ENCODE data around the gene MAD1L1. TPM values are rescaled to one million over a fixed set of nuclear protein-coding genes. Genes with fewer than 3 reads are reported as not detected.

MAD1L1 gene
- total and polyA plus RNA-seq, 2 of the 13 experiments (the other 11 are each of a cell fraction or from before 2014, with no cell fraction given) = 17.4 to 64.7 TPM

DNA sequence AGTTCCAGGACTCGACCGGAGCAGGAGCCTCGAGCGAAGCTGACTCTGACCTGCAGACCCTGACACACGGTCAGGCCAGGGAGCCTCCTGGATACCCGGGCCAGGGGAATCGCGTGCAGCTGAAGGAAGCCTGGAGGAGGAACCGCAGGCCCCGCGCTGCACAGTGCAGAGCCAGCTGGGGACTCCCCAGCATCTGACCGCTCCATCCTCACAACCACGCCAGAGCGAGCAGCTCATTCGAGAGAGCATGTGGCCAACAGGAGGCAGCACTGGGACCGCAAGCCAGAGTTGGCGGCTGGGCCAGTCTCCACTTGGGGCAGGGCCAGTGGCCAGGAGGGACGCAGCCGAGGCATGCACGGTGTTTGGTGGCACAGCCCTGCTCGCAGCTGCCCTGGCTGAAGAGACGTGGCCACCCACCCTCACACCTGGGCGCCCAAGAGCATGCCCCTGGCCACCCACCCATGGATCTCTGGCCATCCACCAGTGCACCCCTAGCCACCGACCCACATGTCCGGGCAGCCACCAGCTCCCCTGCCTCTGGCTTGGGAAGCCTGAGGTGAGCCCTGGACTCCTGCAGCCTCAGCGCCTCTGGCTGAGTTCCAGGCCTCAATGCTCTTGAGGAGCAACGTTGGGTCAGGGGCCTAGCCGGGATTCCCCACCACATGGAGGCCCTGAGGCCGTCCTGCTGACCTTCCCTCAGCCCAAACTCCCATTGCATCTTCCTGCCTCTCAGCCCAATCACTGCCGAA is 348.7 kb downstream of the MAD1L1 start:
- no peaks in the 10 kb centered on the region for H3K4me1 ChIP-seq (ENCODE audit: insufficient read depth, low read length)
- no peak overlapping the region for H3K9ac ChIP-seq (ENCODE audit: insufficient read depth, low read depth, low read length)
- H3K4me3 ChIP-seq (replicated peaks in 1 of 3; ENCODE audit: insufficient read depth in 1 of 3, low read depth in 2 of 3, low read length in 3 of 3) = no peak overlapping the region
- H3K27ac ChIP-seq (ENCODE audit: extremely low read length, insufficient read depth, low read length) = no peak overlapping the region
- CTCF ChIA-PET (ENCODE audit: low intra/inter-chr PET ratio, low total read pairs) = no interaction called here
- ATAC-seq (peak; percentile 37), FAIRE-seq (no peak), DNase-seq (ENCODE audit: low spot score) (no peak)
- H3K4me2 ChIP-seq (ENCODE audit: low read depth, low read length) = no peak overlapping the region
- POLR2A ChIA-PET = no interaction called here
- WGBS (ENCODE audit: low lambda C conversion rate) = 96% methylated on average over 7 of the region's 30 CpGs
- no peaks in the 10 kb centered on the region for H3K9me3 ChIP-seq (ENCODE audit: low read length)
- intact Hi-C loops (cut with micrococcal nuclease; ENCODE audit: unreplicated experiment) (no loop called here), in situ Hi-C loops (cut with HindIII; ENCODE audit: extremely low pct_ligation_motif_present, low pct_unique_long_range_greater_than_20kb) (no loop called here)
- no peak overlapping the region for H2AFZ ChIP-seq (ENCODE audit: low read length)
- no peaks in the 10 kb centered on the region for H4K20me1 ChIP-seq (ENCODE audit: insufficient read depth, low read length)
- H3K27me3 ChIP-seq (ENCODE audit: control insufficient read depth in 1 of 2, insufficient read depth in 2 of 2, low read length in 2 of 2) = no peaks in the 10 kb centered on the region; a peak in 1 of 5 replicates
- no peaks in the 10 kb centered on the region for H3K79me2 ChIP-seq (ENCODE audit: insufficient read depth, low read length)
- peaks cover 23 to 26% of the 10 kb centered on the region in 2 experiments for H3K36me3 ChIP-seq (replicated peaks in 1 of 2; ENCODE audit: control insufficient read depth in 1 of 2, insufficient read depth in 2 of 2, low read length in 2 of 2)
- BruUV-seq (replicated peaks) = no TSS peak
- TF ChIP-seq, protein P1, sequence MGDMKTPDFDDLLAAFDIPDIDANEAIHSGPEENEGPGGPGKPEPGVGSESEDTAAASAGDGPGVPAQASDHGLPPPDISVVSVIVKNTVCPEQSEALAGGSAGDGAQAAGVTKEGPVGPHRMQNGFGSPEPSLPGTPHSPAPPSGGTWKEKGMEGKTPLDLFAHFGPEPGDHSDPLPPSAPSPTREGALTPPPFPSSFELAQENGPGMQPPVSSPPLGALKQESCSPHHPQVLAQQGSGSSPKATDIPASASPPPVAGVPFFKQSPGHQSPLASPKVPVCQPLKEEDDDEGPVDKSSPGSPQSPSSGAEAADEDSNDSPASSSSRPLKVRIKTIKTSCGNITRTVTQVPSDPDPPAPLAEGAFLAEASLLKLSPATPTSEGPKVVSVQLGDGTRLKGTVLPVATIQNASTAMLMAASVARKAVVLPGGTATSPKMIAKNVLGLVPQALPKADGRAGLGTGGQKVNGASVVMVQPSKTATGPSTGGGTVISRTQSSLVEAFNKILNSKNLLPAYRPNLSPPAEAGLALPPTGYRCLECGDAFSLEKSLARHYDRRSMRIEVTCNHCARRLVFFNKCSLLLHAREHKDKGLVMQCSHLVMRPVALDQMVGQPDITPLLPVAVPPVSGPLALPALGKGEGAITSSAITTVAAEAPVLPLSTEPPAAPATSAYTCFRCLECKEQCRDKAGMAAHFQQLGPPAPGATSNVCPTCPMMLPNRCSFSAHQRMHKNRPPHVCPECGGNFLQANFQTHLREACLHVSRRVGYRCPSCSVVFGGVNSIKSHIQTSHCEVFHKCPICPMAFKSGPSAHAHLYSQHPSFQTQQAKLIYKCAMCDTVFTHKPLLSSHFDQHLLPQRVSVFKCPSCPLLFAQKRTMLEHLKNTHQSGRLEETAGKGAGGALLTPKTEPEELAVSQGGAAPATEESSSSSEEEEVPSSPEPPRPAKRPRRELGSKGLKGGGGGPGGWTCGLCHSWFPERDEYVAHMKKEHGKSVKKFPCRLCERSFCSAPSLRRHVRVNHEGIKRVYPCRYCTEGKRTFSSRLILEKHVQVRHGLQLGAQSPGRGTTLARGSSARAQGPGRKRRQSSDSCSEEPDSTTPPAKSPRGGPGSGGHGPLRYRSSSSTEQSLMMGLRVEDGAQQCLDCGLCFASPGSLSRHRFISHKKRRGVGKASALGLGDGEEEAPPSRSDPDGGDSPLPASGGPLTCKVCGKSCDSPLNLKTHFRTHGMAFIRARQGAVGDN (CRISPR knock-in tag; IDR thresholded peaks at IDR 0.05) = peak; percentile 10; the same call in 1 of the 2 replicates
- TF ChIP-seq, protein P2, sequence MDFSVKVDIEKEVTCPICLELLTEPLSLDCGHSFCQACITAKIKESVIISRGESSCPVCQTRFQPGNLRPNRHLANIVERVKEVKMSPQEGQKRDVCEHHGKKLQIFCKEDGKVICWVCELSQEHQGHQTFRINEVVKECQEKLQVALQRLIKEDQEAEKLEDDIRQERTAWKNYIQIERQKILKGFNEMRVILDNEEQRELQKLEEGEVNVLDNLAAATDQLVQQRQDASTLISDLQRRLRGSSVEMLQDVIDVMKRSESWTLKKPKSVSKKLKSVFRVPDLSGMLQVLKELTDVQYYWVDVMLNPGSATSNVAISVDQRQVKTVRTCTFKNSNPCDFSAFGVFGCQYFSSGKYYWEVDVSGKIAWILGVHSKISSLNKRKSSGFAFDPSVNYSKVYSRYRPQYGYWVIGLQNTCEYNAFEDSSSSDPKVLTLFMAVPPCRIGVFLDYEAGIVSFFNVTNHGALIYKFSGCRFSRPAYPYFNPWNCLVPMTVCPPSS (IDR thresholded peaks at IDR 0.05) = no peak
- no peak for TF ChIP-seq ZNF264 (CRISPR knock-in tag; IDR thresholded peaks at IDR 0.05)
- no peak for TF ChIP-seq ZNF674 (CRISPR knock-in tag; IDR thresholded peaks at IDR 0.05; ENCODE audit: low read depth)
- no peak for TF ChIP-seq ZNF660 (CRISPR knock-in tag; IDR thresholded peaks at IDR 0.05; ENCODE audit: borderline replicate concordance, low read depth)
- peak; percentile 15; the same call in 1 of the 2 replicates for TF ChIP-seq ZBTB38 (CRISPR knock-in tag; IDR thresholded peaks at IDR 0.05)
- TF ChIP-seq ISX (CRISPR knock-in tag; conservative IDR thresholded peaks at IDR 0.05) = no peak
- TF ChIP-seq SP2 (CRISPR knock-in tag; IDR thresholded peaks at IDR 0.05) = no peak
- TF ChIP-seq, protein P3, sequence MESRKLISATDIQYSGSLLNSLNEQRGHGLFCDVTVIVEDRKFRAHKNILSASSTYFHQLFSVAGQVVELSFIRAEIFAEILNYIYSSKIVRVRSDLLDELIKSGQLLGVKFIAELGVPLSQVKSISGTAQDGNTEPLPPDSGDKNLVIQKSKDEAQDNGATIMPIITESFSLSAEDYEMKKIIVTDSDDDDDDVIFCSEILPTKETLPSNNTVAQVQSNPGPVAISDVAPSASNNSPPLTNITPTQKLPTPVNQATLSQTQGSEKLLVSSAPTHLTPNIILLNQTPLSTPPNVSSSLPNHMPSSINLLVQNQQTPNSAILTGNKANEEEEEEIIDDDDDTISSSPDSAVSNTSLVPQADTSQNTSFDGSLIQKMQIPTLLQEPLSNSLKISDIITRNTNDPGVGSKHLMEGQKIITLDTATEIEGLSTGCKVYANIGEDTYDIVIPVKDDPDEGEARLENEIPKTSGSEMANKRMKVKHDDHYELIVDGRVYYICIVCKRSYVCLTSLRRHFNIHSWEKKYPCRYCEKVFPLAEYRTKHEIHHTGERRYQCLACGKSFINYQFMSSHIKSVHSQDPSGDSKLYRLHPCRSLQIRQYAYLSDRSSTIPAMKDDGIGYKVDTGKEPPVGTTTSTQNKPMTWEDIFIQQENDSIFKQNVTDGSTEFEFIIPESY (CRISPR knock-in tag; IDR thresholded peaks at IDR 0.05) = peak; percentile 85
- TF ChIP-seq ZNF589 (CRISPR knock-in tag; conservative IDR thresholded peaks at IDR 0.05) = no peak
- TF ChIP-seq ZNF180 (CRISPR knock-in tag; IDR thresholded peaks at IDR 0.05; ENCODE audit: borderline replicate concordance, low read depth) = no peak
- TF ChIP-seq STAG1 (CRISPR knock-in tag; IDR thresholded peaks at IDR 0.05) = peak; percentile 4; the same call in 1 of the 2 replicates
- no peak for TF ChIP-seq HOXA3 (CRISPR knock-in tag; IDR thresholded peaks at IDR 0.05)
- TF ChIP-seq, protein P4, sequence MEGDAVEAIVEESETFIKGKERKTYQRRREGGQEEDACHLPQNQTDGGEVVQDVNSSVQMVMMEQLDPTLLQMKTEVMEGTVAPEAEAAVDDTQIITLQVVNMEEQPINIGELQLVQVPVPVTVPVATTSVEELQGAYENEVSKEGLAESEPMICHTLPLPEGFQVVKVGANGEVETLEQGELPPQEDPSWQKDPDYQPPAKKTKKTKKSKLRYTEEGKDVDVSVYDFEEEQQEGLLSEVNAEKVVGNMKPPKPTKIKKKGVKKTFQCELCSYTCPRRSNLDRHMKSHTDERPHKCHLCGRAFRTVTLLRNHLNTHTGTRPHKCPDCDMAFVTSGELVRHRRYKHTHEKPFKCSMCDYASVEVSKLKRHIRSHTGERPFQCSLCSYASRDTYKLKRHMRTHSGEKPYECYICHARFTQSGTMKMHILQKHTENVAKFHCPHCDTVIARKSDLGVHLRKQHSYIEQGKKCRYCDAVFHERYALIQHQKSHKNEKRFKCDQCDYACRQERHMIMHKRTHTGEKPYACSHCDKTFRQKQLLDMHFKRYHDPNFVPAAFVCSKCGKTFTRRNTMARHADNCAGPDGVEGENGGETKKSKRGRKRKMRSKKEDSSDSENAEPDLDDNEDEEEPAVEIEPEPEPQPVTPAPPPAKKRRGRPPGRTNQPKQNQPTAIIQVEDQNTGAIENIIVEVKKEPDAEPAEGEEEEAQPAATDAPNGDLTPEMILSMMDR (CRISPR knock-in tag; IDR thresholded peaks at IDR 0.05) = peak; percentile 40

Data from HepG2 (cell line).